NCI-H1105 treated with DMSO at 0.1 percent for 48 hours (cell line): ENCODE results near the gene UBE2G1.
A peak's percentile ranks its signal among the peaks of the same experiment; 100 is the strongest.

Experiments
- DNase-seq: peaks from one replicate; lab custom pipeline; 2025; lab: John Stamatoyannopoulos, UW

Gene UBE2G1

DNA sequence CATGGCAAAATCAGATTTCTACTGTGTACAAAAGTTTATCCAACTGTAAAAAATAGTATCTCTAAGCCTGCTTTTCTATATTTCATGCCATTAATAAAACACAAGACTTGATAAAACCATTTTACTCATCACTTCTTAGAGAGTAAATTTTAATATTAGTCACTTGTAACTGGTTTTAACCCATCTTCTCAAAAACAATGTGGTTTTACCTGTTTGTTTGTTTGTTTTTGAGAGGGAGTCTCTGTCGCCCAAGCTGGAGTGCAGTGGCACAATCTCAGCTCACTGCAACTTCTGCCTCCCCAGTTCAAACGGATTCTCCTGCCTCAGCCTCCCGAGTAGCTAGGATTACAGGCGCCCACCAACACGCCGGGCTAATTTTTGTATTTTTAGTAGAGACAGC is 32.1 kb downstream of the UBE2G1 start:
- no peak for DNase-seq

DNA sequence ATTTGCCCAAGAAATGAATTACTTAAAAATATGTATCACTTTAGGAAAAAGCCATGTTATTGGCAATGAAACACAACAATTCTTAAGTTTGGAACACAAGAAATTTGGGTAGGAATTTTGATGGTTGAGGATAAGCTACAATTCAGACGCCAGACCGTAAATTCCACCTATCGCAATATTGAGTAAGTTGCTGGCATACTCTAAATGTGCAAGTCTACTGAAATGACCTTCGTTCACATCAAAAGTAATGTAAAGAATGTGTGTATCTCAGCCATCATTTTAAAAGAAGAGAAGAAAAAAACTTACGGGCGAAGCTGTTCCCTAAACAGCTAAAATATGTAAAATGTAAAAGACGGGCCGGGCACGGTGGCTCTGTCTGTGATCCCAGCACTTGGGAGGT is 33.4 kb downstream of the UBE2G1 start:
- no peak for DNase-seq

DNA sequence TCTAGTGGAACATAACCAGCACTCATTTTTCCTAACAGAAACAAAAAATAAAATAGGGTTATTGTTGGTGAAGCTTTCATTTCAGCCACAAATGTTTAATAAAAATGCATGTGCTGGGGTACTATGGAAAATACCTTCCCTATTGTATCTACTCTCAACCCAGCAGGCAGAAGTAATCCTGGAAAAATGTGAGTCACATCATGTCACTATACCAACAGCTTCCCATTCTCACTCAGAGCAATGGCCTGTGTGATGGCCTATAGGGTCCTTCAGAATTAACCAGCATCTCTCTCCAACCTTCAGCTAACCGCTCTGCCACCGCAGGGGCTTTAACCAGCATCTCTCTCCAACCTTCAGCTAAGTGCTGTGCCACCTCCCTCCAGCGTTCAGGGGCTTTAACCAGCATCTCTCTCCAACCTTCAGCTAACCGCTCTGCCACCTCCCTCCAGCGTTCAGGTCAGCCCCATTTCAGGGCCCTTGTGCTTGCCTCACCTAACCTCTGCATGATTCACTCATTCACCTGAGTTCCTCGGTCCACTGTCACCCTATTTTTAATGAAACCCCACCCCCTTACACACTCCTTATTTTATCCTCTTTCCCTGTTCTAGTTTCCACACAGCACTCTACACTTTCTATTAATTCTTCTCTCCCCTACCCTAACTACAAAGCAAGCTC is 34.0 kb downstream of the UBE2G1 start:
- no peak for DNase-seq

DNA sequence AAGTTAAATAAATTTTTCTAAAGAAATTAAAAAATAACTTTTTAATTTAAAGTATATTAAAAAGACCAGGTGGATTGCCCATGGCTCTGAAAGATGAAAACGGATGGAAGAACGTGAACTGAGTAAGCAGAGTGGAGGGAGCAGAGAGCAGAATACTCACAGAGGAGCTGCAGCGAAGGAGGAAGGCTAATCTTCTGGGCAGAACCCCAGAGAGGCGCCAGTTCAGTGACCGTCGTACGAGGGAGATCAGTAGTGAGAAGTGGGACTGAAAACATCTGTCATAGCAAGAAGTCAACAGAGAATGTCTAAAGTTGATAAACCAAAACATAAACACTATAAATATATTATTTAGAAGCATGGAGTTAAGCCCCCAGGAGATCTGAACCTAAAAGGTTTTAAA is 34.9 kb downstream of the UBE2G1 start:
- no peak for DNase-seq

DNA sequence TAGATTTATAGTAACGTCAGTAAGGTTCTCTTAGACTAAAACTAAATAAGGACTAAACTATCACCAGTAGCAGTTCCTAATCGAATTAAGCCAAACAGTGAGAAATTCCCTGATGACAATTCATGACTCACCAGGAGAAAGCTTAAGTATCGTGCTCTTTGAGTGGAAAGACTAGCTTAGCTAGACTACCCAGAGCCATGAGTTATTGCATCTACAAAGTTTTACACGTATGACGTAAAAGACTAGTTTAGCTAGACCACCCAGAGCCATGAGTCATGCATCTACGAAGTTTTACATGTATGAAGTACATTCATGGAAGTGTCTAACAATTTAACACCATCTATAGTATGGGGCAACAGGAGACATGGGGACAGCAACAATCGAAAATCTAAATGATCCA is 36.6 kb downstream of the UBE2G1 start:
- DNase-seq: no peak

DNA sequence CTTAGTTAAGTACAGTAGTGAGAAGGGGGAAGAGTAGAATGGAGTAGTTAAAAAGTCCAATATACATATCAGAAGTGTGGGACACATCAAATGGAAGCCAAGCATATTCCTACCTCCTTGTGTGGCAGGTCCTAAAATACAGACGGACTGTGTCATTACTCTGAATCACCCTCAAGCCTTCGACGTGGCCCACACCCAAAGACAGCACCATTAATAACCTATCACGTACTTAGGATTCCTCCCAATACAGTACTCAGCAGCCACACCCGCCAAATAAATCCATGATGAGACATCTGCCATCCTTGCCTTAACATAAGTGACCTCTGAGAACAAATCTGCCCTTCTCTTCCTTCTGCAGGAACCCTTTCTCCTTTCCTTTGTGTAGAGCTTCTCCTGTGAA is 38.9 kb downstream of the UBE2G1 start:
- no peak for DNase-seq

DNA sequence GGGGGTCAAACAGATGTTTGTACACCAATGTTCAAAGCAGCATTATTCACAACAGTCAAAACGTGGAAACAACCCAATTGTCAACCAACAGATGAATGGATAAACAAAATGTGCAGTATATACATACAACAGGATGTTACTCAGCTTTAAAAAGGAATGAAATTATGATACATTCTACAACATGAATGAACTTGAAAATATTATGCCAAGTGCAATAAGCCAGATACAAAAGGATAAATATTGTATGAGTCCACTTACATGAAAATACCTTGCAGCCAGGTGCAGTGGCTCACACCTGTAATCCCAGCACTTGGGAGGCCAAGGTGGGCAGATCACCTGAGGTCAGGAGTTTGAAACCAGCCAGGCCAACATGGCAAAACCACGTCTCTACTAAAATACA is 39.9 kb downstream of the UBE2G1 start:
- no peak for DNase-seq

DNA sequence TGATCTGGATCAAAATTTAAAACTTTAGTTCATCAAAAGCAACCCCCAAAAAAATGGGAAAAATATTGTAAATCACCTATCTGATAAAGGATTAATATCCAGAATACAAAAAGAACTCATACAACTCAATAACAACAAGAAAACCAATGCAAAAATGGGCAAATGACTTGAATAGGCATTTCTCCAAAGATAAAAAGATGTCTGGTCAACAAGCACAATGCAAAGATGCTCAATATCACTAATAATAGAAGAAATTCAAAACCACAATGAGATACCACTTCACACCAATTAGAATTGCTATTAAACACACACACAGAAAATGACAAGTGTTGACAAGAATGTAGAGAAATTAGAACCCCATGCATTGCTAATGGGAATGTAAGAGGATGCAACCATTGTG is 40.4 kb downstream of the UBE2G1 start:
- DNase-seq: no peak

DNA sequence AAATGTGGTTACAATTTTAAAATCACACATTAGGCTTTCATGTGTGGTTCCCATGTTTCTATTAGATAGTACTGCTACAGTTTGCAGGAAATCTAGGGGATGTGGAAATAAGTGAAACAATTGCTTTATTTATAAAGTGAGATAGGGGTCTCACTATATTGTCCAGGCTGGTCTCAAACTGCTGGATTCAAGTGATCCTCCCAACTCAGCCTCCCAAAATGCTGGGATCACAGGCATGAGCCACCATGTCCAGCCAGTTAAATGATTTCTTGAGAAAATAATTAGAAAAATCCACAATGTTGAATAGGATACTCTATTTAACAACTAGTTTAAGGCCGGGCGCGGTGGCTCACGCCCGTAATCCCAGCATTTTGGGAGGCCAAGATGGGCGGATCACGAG is 42.0 kb downstream of the UBE2G1 start:
- no peak for DNase-seq

DNA sequence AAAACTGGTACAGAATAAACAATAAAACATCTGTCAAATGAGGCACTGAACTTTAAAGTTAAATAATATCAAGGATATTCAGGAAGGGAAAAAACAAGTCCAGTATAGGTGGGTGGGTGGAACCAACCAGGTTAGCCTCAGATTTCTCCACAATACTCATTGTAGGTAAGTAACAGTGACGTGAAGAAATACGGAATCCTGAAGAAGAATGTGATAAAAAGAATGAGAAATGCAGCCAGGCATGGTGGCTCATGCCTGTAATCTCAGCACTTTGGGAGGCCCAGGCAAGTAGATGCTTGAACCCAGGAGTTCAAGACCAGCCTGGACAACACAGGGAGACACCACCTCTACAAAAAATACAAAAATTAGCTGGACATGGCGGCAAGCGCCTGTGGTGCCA is 47.3 kb downstream of the UBE2G1 start:
- no peak for DNase-seq

DNA sequence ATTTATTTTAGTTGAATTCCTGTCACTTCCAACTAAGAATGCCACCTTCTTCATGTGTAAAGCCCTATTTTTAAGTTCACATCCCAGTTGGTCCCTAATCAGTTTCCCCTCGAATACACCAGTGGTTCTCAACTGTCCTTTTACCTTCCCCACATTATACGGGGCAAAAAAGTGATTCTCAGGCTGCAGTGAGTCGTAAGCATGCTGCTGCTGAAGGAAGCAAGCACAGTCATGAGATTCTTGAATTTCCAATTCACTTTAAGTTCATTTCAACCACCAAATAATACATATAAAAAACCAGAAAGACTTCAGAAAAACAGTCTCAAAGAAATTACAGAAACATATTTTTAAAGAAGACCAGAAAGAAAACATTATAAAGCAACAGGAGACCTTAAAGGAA is 47.9 kb downstream of the UBE2G1 start:
- DNase-seq: no peak

DNA sequence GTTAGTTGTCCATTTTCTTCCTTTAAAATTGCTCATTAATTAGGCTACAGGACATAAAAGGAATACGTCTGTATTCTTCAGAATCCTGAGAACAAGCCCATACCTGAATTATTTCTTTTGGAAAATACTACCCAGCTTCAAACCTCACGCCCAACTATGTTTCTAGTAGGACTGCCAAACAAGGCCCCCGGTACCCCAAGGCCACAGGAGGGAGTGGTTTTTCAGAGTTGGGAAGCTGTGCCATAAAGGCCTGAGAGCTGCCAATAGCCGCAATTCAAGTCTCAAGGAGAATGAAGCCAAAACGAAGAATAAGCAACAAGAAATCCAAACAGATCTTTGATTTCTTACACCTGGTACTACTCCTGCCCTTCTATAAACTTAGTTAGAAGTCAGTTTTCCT is 48.3 kb downstream of the UBE2G1 start:
- DNase-seq: no peak

DNA sequence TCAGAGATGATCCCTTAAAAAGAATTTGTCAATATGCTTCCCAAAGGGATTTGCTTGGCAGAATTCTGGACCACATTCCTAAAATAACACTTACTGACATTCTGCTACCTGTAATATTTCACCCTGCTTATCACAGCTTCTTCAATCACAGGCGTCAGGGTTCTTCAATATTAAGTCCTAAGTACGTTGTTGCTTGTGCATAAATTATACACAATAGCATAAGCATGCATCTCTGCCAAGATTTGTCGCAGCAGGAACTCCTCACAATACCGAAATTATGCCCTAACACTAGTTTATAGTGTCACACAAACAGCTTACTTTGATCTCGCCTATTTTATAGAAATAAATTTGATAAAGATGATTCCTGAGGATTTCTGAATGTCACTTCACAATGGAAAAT is 48.9 kb downstream of the UBE2G1 start:
- no peak for DNase-seq

DNA sequence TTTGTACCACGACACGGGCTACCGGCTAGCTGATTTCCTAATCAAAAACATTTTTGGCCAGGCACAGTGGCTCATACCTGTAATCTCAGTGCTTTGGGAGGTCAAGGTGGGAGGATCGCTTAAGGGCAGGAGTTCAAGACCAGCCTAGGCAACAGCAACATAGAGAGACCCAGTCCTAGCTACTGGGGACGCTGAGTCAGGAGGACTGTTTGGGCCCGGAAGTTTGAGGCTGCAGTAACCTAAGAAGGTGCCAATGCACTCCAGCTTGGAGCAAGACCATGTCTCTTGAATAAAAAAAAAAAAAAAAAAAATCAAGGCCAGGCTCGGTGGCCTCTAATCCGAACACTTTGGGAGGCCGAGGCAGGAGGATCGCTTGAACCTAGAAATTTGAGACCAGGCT is 49.8 kb downstream of the UBE2G1 start:
- DNase-seq: no peak

DNA sequence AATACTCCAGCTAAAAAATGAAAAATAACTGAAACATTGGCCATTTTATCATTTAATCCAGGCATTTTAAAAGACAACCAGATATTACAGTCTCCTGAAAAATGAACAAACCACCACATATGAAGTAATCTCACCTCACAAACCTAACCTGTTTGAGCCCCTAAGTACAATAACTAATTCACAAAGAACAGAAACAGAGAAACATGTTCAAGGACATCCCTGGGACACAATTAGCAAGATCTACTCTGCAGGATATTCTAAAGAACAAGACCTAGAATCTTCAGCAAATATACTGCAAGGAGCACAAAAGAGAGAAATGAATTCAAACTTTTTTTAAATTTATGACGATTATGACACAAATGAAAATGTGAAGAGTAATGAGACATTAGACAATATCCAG is 51.9 kb downstream of the UBE2G1 start:
- no peak for DNase-seq

DNA sequence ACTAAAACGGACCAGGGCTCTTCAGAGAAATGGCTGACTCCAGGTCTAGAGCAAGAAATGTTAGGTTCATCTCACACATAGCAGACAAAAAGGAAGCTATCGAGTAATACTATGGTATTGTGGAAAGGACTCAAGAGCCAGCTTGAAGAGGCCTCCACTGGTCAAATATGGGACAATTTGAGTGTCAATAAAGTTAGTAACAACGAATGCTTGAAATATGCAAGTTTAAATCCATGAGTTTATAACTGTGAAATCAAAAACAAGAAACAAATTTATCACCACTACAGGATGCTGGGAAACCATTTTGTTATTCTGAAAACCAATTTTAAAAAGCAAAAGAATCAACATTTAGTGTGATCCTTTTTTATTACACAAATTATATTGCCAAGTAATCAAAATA is 52.3 kb downstream of the UBE2G1 start:
- DNase-seq: no peak

DNA sequence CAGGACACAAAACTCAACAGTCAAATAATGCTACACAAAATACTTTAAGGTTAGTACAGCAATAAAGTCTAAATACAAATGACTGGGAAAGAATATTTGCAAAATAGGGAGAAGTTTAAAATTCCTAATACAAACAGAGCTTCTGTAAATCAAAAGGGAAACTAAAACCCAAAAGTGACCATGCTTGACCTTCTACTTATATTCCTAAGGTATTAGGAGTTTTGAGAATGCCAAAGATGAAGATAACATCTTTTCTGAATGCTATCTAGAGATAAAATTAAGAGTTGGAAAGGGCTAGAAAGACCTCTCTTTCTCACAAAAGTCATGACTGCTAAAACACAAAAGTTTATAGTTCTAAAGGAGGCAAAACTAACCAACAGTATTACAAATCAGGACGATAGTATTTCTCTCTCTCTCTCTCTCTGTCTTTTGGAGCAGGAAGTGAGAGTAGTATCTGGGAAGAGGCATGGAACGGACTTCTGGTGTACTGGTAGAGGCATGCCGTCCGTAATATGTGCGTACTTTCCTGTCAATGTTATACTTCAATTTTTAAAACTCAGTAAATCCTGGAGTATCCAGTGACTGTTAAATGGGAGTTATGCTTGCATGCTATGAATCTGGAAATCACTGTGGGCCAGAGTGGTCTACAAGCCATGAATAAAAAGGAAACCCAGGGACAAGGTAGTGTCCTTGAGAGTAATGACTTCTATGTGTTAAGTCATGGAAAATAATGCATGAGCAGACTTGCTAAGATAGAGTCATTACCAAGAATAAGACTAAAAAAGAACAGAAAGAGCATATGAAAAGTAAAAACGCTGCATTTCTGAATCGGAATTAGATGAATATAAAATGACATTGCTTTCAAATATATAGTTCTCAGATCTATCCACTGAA is 53.0 kb downstream of the UBE2G1 start:
- no peak for DNase-seq

DNA sequence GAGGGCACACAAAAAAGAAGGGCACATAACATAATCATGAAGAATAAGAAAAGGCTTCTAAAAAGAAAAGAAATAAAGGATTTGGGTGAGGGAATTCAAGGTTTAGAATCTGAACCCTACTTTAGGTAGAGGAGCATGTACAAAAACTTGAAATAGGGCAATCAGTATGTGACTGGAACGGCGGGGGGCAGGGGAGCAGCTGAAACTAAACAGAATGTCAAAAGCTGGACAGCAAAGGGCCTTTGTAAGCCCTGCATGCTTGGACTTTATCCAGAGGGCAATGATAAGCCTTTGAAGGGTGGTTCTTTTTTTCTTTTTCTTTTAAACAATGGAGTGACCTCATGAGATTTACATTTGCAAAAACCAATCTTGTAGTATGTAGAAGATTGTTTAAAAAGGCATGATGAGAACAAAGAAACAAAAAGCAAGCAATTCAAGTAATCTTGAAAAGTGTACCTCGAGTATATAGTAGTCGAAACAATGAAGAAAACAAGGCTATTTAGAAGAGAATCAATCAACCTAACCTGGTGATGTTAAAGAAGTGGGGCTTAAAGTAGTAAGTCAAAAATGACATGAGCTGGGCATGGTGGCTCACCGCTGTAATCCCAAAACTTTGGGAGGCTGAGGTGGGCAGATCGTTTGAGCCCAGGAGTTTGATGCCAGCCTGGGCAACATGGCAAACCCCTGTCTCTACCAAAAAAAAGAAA is 56.0 kb downstream of the UBE2G1 start:
- no peak for DNase-seq

DNA sequence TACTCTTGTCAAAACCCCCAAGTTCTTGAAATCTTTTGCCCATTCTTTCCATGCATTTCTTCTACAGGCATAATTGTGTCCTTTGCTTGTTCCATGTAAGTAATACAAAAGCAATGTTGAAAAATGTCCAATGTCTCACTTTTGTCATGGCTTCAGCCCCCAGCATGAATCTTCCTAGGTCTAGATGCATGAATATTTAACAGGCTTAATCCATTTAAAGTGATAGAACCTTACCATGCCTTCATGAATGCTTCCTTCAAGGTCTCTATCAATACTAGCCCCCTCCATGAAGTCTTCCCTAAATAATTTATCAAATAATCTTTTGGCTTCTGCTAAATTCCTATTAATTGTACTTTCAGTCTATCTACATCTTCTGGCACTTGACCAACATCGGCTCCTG is 56.6 kb downstream of the UBE2G1 start:
- DNase-seq: no peak

DNA sequence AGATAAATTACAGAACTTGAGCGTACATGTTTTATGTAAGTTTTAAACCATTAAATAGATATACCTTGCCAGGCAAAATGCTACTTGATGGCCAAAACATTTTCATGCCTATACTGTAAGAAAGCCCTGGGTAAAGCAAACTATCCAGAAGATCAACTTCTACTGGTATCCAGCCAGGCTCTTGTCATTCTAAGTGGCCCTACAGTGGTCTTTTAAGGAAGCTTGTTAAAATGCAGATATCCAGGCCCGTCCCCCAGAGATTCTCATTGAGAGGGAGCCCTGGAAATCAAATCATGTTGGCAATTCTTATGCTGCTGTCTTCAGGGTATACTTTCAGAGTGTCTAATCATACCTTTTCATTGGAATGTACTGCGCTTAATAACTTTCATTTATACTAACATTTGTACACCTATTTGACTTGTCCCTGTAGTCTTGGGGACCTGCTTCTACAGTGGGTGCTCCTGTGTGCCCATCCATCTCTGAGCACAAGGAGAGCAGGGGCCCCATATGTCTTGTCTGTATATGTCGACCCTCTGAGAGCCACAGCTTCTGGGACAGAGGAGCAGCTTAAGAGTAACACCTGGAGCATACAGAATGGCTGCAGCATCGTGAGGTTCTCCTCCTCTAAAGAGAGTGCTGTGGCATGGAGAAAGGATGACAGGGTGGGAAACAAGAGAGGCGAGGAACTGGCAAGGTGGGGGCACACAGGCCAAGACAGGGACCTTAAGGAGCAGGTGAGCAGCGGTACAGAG is 59.1 kb downstream of the UBE2G1 start:
- no peak for DNase-seq

DNA sequence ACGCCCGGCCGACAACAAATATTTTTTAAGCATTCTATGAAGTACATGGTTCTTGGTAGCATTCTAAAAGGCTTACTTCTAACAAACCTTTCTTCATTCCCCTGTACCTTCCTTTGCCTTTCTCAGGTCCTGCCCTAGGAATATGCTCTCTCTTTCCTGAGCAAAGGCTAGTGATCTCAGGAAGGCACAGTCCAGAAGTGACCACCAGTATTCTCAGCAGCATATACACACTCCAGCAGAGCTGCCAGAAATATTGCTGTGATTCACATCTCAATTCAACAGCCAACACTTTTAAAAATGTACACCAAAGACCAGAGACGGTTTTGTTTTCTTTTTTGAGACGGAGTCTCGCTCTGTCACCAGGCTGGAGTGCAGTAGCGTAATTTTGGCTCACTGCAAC is 61.3 kb downstream of the UBE2G1 start:
- DNase-seq: no peak

DNA sequence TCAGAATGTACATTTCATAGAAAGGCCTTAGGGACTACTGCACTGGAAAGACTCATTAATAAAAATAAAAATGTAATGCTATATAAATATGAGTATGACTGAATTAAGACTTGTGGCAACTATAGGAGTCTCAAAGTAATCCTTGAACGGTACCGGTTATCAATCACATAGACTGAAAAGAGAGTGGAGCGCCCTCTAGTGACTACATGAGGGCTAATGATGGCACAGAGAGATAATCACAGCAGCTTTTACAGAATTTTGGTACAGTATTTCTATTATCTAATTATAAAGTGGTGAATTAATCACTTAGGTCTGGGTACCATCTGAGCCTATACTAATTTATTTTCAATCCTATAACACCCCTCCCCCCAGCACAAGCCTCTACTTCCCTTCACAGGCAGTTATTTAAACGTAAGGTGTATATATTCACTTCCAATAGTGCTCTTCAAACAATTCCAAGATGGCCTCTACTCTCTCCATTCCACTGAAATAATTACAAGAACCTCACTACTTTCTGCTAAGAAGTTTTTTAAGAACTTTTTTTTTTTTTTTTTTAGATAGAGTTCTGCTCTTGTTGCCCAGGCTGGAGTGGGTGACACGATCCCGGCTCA is 62.0 kb downstream of the UBE2G1 start:
- peak; percentile 49 for DNase-seq
